ENCODE measurements around the gene CDH9. TPM values are rescaled to one million over a fixed set of nuclear protein-coding genes. Genes with fewer than 3 reads are reported as not detected.

The CDH9 gene
- total RNA-seq, 1 experiment from 2014 or later, result not detected

DNA sequence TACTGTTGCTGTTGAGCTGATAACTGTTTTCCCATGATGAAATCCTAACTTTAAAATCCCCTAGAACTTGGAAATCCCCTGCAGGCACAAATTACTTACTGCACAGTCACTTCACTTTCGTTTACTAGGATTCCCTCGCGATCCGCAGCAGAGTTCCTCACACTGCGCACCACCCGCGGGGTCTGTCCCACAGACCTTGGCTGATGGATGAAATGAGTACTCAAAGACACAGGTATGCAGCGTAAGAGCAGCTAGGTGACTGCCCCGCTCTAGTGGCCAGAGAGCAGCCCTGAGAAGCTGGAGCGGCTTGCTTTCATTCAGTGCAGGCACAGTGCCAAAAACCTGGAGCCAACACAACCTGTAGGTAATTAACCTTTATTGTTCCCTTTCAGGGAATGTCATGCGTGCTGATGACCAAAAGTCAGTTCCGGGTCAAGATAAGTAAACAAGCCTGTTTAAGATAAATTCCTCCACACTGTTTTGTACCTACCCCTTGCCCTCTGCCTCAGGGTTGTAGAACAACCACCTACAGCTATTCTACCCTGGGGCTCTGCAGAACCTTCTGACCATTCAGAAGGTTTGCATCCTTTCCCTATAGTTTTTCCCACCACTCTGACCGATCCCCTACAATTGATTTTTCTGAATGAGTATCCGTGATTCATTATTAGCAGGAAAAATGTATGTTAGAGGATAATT is 191.2 kb downstream of the CDH9 start:
- CTCF ChIA-PET, result no interaction called here
- TF ChIP-seq, protein P1, sequence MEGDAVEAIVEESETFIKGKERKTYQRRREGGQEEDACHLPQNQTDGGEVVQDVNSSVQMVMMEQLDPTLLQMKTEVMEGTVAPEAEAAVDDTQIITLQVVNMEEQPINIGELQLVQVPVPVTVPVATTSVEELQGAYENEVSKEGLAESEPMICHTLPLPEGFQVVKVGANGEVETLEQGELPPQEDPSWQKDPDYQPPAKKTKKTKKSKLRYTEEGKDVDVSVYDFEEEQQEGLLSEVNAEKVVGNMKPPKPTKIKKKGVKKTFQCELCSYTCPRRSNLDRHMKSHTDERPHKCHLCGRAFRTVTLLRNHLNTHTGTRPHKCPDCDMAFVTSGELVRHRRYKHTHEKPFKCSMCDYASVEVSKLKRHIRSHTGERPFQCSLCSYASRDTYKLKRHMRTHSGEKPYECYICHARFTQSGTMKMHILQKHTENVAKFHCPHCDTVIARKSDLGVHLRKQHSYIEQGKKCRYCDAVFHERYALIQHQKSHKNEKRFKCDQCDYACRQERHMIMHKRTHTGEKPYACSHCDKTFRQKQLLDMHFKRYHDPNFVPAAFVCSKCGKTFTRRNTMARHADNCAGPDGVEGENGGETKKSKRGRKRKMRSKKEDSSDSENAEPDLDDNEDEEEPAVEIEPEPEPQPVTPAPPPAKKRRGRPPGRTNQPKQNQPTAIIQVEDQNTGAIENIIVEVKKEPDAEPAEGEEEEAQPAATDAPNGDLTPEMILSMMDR (conservative IDR thresholded peaks at IDR 0.05), result no peak
- no peak for TF ChIP-seq EZH2 (IDR thresholded peaks at IDR 0.05; ENCODE audit: low read depth)
- no peaks in the 10 kb centered on the region for H3K79me2 ChIP-seq (ENCODE audit: low read depth)
- H3K4me1 ChIP-seq (replicated peaks; ENCODE audit: insufficient read depth), result 0 out of 2 replicates have a peak, but pooled peaks cover 8% of the 10 kb centered on the region
- POLR2A ChIA-PET (ENCODE audit: unreplicated experiment), result no interaction called here
- H3K4me3 ChIP-seq, result peak overlapping the region; percentile 27; the same call in 1 of the 2 replicates
- H3K9me2 ChIP-seq (ENCODE audit: insufficient read depth), result no peaks in the 10 kb centered on the region
- H2AFZ ChIP-seq, result peak overlapping the region; percentile 72
- intact Hi-C loops (cut with micrococcal nuclease; ENCODE audit: unreplicated experiment), result no loop called here
- no peaks in the 10 kb centered on the region for H3F3A ChIP-seq (ENCODE audit: insufficient read depth, low read depth)
- no peaks in the 10 kb centered on the region for H3K9me3 ChIP-seq (ENCODE audit: insufficient read depth, low read depth)
- peak overlapping the region; percentile 61 for H3K4me2 ChIP-seq
- BruUV-seq (replicated peaks), result no TSS peak
- H3K27me3 ChIP-seq (ENCODE audit: insufficient read depth, low read depth), result no peaks in the 10 kb centered on the region
- DNase-seq, result peak; percentile 58 to 82
- H3K27ac ChIP-seq, result no peak overlapping the region
- no peaks in the 10 kb centered on the region for H4K20me1 ChIP-seq (ENCODE audit: insufficient read depth)
- no peaks in the 10 kb centered on the region for H3K36me3 ChIP-seq (ENCODE audit: low read depth)

DNA sequence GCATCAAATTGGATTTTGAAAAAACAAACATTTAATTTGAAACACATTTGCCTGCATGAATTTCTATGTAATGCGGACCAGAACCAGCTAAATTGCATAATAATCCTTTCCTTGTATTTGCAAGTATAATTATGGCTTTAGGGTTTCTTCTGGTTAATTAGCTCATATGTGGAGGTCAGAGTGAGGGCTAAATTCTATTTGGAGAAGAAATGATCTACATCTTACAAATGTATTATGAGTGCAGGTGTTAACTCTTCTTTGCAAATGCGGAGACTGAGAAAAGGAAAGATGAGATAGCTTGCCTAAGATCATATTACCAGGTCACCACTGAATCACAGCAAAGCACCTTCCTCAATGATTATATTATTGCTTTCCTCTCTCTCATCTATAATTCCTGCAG is 194.7 kb downstream of the CDH9 start:
- no TSS peak for BruUV-seq (replicated peaks)
- Histone ChIP-seq H3K36me3 (ENCODE audit: low read depth) (no peaks in the 10 kb centered on the region), H3K27me3 (ENCODE audit: insufficient read depth, low read depth) (no peaks in the 10 kb centered on the region), H2AFZ (no peak overlapping the region), H3K27ac (no peak overlapping the region), H3K4me3 (no peak overlapping the region), H3K9me2 (ENCODE audit: insufficient read depth) (no peaks in the 10 kb centered on the region), H3K4me1 (replicated peaks; ENCODE audit: insufficient read depth) (0 out of 2 replicates have a peak, but pooled peaks cover 8% of the 10 kb centered on the region), H3K4me2 (no peak overlapping the region), H3F3A (ENCODE audit: insufficient read depth, low read depth) (no peaks in the 10 kb centered on the region), H3K9me3 (ENCODE audit: insufficient read depth, low read depth) (no peaks in the 10 kb centered on the region), H3K79me2 (ENCODE audit: low read depth) (no peaks in the 10 kb centered on the region), H4K20me1 (ENCODE audit: insufficient read depth) (no peaks in the 10 kb centered on the region)
- TF ChIP-seq, protein P1 (conservative IDR thresholded peaks at IDR 0.05), result no peak
- no peak for TF ChIP-seq EZH2 (IDR thresholded peaks at IDR 0.05; ENCODE audit: low read depth)
- DNase-seq, result no peak
- ChIA-PET POLR2A (ENCODE audit: unreplicated experiment) (interaction anchor here (0.7 kb wide), 2 partner anchors 396 to 1920 kb away, joined by 5 to 8 read pairs; no protein-coding TSS in a partner anchor), CTCF (interaction anchor here (0.5 kb wide), 1 partner anchor 808 kb away, joined by 3 read pairs; no protein-coding TSS in a partner anchor)
- intact Hi-C loops (cut with micrococcal nuclease; ENCODE audit: unreplicated experiment), result no loop called here

DNA sequence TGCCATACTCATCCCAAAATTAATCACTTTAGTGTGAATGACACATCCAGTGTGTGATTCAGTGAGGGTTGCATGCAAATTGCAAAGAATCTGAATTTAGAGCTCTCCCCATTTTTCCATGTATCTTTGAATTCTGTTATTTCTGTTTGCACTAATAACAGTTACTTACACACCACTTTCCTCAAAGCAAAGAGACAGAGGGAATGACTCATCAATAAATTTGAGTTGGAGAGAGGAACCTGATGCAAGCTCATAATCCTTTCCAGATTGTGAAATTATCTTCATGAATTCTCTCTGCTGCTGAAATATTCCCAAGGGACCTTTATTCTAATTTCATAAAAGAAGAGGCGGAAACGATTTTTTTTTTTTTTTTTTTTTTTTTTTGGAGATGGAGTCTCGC is 204.8 kb downstream of the CDH9 start:
- Histone ChIP-seq H3K27ac (no peak overlapping the region), H3F3A (ENCODE audit: insufficient read depth, low read depth) (no peaks in the 10 kb centered on the region), H4K20me1 (ENCODE audit: insufficient read depth) (no peaks in the 10 kb centered on the region), H3K27me3 (ENCODE audit: insufficient read depth, low read depth) (no peaks in the 10 kb centered on the region), H3K9me2 (ENCODE audit: insufficient read depth) (no peaks in the 10 kb centered on the region), H3K4me2 (no peak overlapping the region), H3K4me3 (no peak overlapping the region), H3K36me3 (ENCODE audit: low read depth) (no peaks in the 10 kb centered on the region), H3K4me1 (replicated peaks; ENCODE audit: insufficient read depth) (no peaks in the 10 kb centered on the region), H3K79me2 (ENCODE audit: low read depth) (no peaks in the 10 kb centered on the region), H2AFZ (no peak overlapping the region), H3K9me3 (ENCODE audit: insufficient read depth, low read depth) (no peaks in the 10 kb centered on the region)
- no TSS peak for BruUV-seq (replicated peaks)
- ChIA-PET POLR2A (ENCODE audit: unreplicated experiment) (no interaction called here), CTCF (no interaction called here)
- DNase-seq, result no peak
- intact Hi-C loops (cut with micrococcal nuclease; ENCODE audit: unreplicated experiment), result no loop called here
- TF ChIP-seq EZH2 (IDR thresholded peaks at IDR 0.05; ENCODE audit: low read depth), result no peak
- TF ChIP-seq, protein P1 (conservative IDR thresholded peaks at IDR 0.05), result no peak
